NCI-H2171 treated with DMSO at 0.1 percent for 48 hours (cell line): ENCODE data around the gene MFSD1.
"Not testable (repeated sequence)": the region's sequence is repeated elsewhere in the genome, so short reads cannot be mapped to it uniquely, and the experiment has no call there.

Experiments used
- DNase-seq: peaks from one replicate; lab custom pipeline; 2025; lab: John Stamatoyannopoulos, UW

MFSD1 gene

GRCh38 chr3:158776531-158776930 is 25.3 kb upstream of the MFSD1 start:
- no peak for DNase-seq

- no peak for DNase-seq
Measured at GRCh38 chr3:158777161-158777873, 24.5 kb upstream of the MFSD1 start.

- no peak for DNase-seq
Measured at GRCh38 chr3:158780766-158781165, 21.1 kb upstream of the MFSD1 start.

GRCh38 chr3:158781191-158781590 is 20.7 kb upstream of the MFSD1 start:
- DNase-seq = no peak

GRCh38 chr3:158781849-158782248 is 20.0 kb upstream of the MFSD1 start:
- no peak for DNase-seq

GRCh38 chr3:158782283-158782989 is 19.4 kb upstream of the MFSD1 start:
- DNase-seq = no peak

- DNase-seq = no peak
Measured at GRCh38 chr3:158783051-158783450, 18.8 kb upstream of the MFSD1 start.

GRCh38 chr3:158785972-158786371 is 15.9 kb upstream of the MFSD1 start:
- DNase-seq = no peak

- no peak for DNase-seq
Measured at GRCh38 chr3:158788446-158788845, 13.4 kb upstream of the MFSD1 start.

- peak; percentile 19 for DNase-seq
Measured at GRCh38 chr3:158789592-158789991, 12.3 kb upstream of the MFSD1 start.

GRCh38 chr3:158790901-158791589 is 10.8 kb upstream of the MFSD1 start:
- DNase-seq = peak; percentile 86

GRCh38 chr3:158791590-158791920 is 10.3 kb upstream of the MFSD1 start:
- not testable (repeated sequence) for DNase-seq

- no peak for DNase-seq
Measured at GRCh38 chr3:158792709-158793108, 9.1 kb upstream of the MFSD1 start.

GRCh38 chr3:158794206-158794605 is 7.6 kb upstream of the MFSD1 start:
- no peak for DNase-seq

GRCh38 chr3:158794936-158795518 is 6.8 kb upstream of the MFSD1 start:
- DNase-seq = peak; percentile 39

GRCh38 chr3:158801201-158801600 is 653 bp upstream of the MFSD1 start:
- DNase-seq = no peak

- no peak for DNase-seq
Measured at GRCh38 chr3:158802409-158803268, 785 bp downstream of the MFSD1 start.

- DNase-seq = no peak
Measured at GRCh38 chr3:158804441-158804840, 2.6 kb downstream of the MFSD1 start.

- no peak for DNase-seq
Measured at GRCh38 chr3:158808697-158809096, 6.8 kb downstream of the MFSD1 start.

GRCh38 chr3:158809642-158810041 is 7.8 kb downstream of the MFSD1 start:
- DNase-seq = no peak

GRCh38 chr3:158810823-158811724 is 9.2 kb downstream of the MFSD1 start:
- no peak for DNase-seq
